Measurements from ENCODE around the gene MED12L.

MED12L gene

DNA sequence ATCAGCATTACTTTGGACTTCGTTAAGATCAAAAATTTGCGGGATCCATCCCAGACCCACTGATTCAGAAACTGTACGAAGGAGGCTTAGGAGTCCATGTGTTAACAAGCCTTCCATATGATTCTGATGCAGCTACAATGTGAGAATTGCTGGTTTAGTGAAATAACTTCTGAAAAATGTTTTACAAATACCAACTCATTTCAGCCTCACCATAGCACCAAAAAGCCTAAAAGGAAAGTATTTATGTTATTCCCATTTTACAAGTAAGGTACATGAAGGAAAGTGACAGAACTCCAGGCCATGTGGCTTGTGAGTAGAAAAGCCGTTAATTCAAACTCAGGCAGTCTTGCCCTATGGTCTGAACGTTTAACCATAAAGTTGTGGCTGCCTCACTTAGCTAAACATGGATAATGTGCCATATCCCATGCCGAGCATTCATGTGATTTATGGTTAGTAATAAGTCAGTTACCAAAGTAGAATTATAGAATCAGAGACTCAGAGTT lies 376.9 kb downstream of the MED12L start:
- no peak for DNase-seq (ENCODE audit: low read depth)

DNA sequence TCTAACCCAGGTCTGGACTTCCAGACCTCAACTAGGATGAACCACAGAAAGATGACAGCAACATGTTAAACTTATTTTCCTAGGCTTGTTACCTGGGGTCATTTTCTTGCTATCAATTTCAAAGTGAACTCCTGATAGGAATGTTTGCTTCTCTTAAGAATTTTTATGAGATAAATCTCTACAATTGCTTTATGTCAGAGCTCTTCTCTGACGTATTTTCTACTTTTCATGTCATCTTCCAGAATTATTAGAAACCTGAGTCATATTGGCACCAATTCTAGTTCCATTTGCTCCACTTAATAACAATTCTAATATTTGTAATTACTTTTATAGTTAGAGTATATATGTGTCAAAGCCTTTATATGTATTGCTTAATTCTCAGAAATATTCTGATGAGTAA lies 377.5 kb downstream of the MED12L start:
- DNase-seq (ENCODE audit: low read depth), result no peak

DNA sequence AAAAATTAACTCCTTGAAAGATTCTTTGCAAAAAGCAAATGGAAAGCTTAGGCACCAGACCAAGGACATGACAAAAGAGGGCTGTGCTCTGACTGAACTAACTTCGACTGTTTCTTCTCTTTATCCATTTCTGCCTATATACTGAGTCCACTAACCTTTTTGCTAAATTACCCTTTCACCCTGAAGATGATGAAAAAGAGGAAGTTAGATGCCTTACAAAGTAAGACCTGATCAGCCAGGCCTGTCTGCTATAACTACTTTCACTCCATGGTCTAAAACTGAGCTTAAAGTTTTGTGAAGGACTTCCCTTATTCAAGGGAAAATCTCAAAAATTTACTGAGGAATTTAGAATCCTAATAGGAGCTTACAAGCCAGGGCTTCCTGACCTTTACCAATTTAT lies 381.6 kb downstream of the MED12L start:
- no peak for DNase-seq (ENCODE audit: low read depth)

DNA sequence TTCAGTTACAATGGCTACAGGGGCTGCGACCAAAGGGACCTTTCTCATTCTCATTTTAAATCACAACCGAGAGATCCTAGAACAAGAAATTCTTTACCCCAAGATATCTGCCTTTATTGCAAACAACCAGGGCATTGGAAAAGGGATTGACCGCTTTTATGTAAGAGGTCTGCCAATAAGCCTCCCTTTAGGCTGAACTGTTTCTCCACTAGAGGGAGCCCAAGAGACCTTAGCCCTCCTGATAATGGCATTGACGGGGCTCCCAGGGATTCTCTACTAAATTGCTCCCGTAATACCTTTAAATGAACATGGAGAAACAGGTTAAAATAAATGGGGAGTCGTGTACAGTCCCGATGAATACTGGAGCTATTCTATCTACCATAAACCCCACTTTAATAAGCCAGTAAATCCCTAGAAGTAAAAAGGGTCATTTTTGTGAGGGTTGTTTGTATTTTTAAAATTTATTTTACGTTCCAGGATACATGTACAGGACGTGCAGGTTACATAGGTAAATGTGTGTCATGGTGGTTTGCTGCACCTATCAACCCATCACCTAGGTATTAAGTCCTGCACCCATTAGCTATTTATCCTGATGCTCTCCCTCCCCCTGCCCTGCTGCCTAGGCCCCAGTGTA lies 382.9 kb downstream of the MED12L start:
- DNase-seq (ENCODE audit: low read depth), result peak; percentile 2

DNA sequence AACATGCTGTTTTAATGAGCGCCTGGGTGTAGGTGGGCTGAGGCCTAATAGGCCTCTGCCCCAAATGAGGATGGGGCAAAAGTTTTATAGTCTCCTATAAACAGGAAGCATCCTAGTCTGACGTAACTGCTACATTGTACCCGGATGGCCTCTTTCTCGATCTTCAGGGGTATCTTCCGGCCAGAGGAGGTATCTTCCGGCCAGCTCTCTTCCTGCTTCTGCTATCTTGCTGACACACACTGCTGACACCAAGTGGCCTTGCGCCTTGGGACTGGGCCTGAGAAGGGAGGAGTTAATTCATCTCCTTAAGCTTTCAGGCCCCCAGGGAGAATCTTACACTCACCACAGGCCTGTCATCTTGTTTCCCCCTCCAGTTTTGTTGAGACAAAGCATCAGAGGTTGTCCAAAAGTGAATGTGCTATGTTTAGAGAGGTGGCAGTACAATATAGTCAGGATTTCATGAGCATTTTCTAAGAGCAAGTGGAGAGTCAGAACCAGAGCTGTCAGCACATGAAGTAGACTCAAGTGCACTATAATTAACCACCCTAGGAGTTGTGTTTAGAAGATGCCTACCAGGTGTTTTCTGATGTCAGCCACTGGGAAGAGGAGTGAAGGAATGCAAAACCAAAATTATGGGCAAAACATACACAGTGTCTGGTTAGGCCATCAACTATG lies 391.0 kb downstream of the MED12L start:
- no peak for DNase-seq (ENCODE audit: low read depth)

DNA sequence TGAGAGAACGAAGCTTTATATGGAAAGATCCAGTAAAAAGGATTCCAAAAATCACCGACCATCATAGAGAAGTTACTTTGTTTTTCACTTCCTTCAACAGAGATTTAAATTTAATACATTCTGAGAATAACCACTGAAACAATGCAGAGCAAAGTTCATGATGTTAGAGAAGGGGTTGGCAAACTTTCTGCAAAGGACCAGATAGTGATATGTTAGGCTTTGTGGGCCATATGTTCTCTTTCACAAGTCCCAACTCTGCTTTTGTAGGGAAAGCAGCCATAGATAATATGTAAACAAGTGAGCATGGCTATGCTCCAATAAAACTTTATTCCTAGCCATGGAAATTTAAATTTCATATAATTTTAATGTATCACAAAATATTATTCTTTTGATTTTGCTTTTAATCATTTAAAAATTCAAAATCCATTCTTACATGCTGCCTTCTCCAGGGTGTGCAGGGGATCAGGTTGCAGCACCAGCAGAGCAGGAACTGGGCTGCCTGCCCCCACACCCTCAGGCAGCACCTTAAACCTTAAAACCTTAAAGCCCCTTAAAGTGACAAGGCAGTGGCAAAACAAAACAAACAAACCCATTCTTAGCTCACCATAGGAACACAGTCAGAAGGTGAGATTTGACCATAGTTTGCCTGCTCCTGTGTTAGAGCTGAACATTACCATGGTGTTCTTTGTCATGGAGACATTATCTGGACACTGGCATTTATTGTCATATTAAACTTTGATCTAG lies 392.3 kb downstream of the MED12L start:
- no peak for DNase-seq (ENCODE audit: low read depth)

DNA sequence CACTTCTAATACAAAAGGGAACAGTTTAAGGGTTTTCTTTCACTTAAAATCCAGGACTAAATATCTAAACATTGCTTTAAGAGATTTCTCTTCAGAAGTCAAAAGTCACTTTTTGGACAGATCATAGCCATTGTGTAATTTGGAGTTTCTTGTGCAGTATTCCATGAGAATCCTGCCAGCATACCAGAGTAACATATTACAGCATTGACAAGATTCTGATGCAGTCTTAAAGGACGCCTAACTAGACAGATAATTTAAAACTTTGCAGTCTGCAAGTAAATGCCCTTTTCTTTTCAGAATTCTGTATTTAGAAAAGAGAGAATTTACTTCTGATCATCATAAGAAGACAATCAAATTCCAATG lies 392.9 kb downstream of the MED12L start:
- no peak for DNase-seq (ENCODE audit: low read depth)

DNA sequence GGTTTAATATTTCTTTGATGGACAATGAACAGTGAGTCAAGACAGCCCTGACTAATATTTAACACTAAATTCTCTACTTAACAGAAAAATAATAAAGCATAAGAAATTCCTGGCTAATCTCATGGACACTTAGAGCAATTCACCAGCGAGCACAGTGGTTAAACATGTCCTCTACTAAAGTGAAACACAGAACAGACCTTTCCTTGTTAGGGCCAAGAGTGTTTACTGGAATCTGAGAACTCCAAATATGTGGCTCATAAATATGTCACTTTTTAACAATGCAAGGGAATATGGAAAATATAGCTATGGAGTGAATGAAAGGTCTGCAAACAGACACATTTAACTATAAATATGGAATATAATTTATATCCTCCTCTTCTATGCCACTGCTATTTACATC lies 394.0 kb downstream of the MED12L start:
- DNase-seq (ENCODE audit: low read depth), result no peak

DNA sequence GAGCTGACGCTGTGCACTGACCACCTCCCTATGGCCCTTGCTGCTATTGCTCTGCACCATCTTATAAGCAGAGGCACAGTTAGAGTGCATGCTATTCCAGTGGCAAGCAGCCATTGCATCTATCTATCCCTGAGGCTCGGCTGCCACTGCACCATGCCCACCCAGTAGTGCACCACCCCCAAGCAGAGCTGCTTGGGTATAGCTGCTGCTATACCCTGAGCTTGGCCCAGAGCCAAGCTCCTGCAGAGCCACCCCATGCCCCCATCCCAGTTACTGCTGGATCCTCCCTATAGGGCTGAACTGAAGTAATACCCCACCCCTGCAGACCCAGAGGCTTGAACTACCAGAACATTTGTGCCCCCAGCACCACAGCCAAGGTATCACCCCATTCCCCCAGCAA lies 395.0 kb downstream of the MED12L start:
- DNase-seq (ENCODE audit: low read depth), result no peak

DNA sequence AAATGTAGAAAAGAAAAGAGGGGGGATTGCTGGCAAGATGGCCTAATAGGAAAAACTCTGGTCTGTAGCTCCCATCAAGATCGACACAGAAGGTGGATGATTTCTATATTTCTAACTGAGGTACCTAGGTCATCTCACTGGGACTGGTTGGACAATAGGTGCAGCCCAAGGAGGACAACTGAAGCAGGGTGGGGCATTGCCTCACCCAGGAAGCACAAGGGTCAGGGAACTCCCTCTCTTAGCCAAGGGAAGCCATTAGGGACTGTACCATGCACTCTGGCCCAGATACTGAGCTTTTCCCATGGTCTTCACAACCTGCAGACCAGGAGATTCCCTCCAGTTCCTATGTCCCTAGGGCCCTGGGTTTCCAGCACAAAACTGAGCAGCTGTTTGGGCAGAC lies 398.0 kb downstream of the MED12L start:
- no peak for DNase-seq (ENCODE audit: low read depth)

DNA sequence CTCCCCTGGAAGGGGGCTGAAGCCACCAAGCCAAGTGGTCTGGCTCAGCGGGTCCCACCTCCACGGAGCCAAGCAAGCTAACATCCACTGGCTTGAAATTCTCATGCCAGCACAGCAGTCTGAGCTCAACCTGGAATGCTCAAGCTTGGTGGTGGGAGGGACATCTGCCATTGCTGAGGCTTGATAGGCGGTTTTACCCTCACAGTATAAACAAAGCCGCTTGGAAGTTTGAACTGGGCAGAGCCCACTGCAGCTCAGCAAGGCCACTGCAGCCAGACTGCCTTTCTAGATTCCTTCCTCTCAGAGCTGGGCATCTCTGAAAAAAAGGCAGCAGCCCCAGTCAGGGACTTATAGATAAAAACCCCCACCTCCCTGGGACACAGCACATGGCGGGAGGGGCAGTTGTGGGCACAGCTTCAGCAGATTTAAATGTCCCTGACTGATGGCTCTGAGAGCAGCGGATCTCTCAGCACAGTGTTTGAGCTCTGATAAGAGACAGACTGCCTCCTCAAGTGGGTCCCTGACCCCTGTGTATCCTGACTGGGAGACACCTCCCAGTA lies 398.6 kb downstream of the MED12L start:
- DNase-seq (ENCODE audit: low read depth), result no peak

Measured in stimulated activated CD8-positive, alpha-beta memory T cell treated with anti-CD3 and anti-CD28 coated beads, Interleukin-12 subunit alpha, Interleukin-12 subunit beta, amount 100 ng/mL, for 1 hour (primary cell).